ENCODE measurements around the gene RFNG. TPM values are rescaled to one million over a fixed set of nuclear protein-coding genes. Genes with fewer than 3 reads are reported as not detected.

The RFNG gene
- total and polyA plus RNA-seq, 2 donors (not counting 1 experiment from before 2014, with no cell fraction given) = 30.1 to 44.5 TPM

DNA sequence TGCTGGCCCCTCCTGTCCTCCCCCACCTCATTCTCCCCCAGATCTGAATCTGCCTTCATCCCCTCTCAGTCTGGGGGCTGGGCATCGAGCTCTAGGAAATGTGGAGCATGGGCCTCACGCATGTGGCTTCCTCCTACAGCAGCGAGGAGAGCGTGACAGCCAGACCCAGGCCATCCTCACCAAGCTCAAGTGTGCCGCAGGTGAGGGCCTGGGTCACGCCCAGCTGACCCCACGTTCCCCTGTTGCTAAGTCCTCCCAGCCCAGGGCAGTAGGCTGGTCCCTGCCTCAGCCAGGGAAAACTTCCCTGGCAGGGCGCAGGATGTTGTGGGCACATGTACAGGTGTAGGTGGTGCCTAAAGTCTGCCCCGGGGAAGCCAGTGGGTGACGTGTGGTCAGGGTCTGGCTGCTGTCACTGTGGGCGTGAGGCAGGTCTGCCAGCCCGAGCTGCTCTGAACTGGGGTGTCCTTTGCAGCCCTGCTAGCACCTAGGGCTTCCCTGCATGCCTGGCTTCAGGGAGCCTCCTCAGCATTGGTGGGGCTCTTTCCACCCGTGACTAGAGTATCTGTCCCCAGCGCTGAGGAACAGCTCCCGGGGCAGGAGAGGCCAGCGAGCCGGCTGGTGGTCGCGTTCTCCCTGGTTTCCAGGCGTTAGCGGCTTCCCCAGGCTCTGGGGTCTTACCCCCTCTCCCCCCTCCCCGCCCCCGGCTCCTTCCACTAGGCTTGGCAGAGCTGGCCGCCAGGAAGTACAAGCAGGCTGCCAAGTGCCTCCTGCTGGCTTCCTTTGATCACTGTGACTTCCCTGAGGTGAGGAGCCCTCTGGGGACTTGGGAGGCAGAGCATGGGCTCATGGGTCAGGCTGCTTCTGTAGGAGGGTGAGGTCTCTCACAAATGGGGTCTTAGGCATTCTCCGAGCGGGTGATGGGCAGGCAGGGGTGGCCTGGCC is 3.7 kb upstream of the RFNG start:
- Mint-ChIP-seq H3K4me1 (peaks cover 10% of the 10 kb centered on the region), H3K27ac (no peak overlapping the region), H3K9me3 (ENCODE audit: insufficient read depth) (no peaks in the 10 kb centered on the region), H3K27me3 (no peaks in the 10 kb centered on the region), H3K4me3 (peak overlapping the region; percentile 32)
- Histone ChIP-seq H2AFZ (ENCODE audit: insufficient read depth, low read depth, low read length, poor library complexity, severe bottlenecking) (no peak overlapping the region), H3K4me3 (ENCODE audit: control extremely low read depth in 1 of 5, extremely low read depth in 1 of 5, insufficient read depth in 1 of 5, low read depth in 2 of 5, low read length in 4 of 5) (no peak overlapping the region), H3K79me2 (ENCODE audit: control insufficient read depth, insufficient read depth, low read length) (peaks cover 28% of the 10 kb centered on the region), H3K4me1 (ENCODE audit: control insufficient read depth in 2 of 2, insufficient read depth in 2 of 2, low read length in 2 of 2) (peaks cover 20 to 28% of the 10 kb centered on the region in 2 donors), H3K27ac (ENCODE audit: low read length in 2 of 2) (no peak overlapping the region), H3K36me3 (replicated peaks in 1 of 2; ENCODE audit: control extremely low read depth in 1 of 2, control insufficient read depth in 1 of 2, extremely low read depth in 1 of 2, insufficient read depth in 2 of 2, low read length in 1 of 2) (peaks cover 0 to 44% of the 10 kb centered on the region in 2 experiments), H3K27me3 (replicated peaks in 1 of 4; ENCODE audit: control extremely low read depth in 1 of 4, control insufficient read depth in 3 of 4, insufficient read depth in 4 of 4, low read length in 3 of 4) (no peaks in the 10 kb centered on the region), H3K9me3 (ENCODE audit: control extremely low read depth in 1 of 3, control insufficient read depth in 2 of 3, insufficient read depth in 1 of 3, low read length in 2 of 3) (no peaks in the 10 kb centered on the region), H3K4me2 (replicated peaks; ENCODE audit: low read depth, low read length, poor library complexity, severe bottlenecking) (no peak overlapping the region), H4K20me1 (ENCODE audit: control insufficient read depth, insufficient read depth, low read length, poor library complexity, severe bottlenecking) (peaks cover 19% of the 10 kb centered on the region), H3K9ac (ENCODE audit: low read length) (no peak overlapping the region)
- no peak for DNase-seq
- TF ChIP-seq EZH2 (IDR thresholded peaks at IDR 0.05; ENCODE audit: borderline replicate concordance, insufficient read depth, low read depth, low read length, poor library complexity, severe bottlenecking) (no peak), CTCF (IDR thresholded peaks at IDR 0.05) (no peak)
- no peak for ATAC-seq (ENCODE audit: low read depth)
- ChIA-PET CTCF (interaction anchor here (1.2 to 1.6 kb wide), 2 partner anchors 11 to 96 kb away, joined by 3 to 4 read pairs; partner anchors contain the start of gene DUS1L), POLR2A (no interaction called here)
- 83% methylated on average over 21 of the region's 26 CpGs for WGBS (ENCODE audit: insufficient coverage)
- intact Hi-C loops (cut with micrococcal nuclease) = no loop called here
